ENCODE results near the gene ARSD.
"Not testable (repeated sequence)": the region's sequence is repeated elsewhere in the genome, so short reads cannot be mapped to it uniquely, and the experiment has no call there.

Gene ARSD

DNA sequence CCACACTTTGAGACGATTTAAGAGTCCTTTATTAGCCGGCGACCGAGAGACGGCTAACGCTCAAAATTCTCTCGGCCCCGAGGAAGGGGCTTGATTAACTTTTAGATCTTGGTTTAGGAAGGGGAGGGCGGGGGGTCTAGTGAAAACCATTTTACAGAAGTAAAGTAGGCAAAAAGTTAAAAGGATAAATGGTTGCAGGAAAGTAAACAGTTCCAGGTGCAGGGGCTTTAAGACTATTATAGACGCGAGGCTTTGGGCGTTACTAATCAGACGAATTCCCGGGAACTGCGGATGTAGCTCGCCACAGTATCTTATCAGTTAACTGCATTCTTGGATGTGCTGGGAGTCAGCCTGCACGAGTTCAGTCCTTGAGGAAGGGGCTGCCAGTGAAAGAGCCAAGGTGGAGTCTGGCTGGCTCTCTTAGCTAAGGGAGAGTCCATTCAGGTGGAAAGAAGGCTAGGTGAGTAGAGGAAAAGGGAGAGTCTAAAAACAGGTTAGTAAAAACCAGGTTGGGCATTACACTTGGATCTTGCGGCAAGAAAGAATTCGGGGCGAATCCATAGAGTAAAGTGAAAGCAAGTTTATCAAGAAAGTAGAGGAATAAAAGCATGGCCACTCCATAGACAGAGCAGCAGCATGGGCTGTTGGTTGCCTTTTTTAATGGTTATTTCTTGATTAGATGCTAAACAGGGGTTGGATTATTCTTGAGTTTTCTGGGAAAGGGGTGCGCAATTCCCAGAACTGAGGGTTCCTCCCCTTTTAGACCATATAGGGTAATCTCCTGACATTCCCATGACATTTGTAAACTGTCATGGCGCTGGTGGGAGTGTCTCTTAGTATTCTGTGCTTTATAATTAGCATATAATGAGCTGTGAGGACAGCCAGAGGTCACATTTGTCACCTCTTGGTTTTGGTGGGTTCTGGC lies 38.3 kb downstream of the ARSD start:
- DNase-seq (ENCODE audit: low read depth) = not testable (repeated sequence)

DNA sequence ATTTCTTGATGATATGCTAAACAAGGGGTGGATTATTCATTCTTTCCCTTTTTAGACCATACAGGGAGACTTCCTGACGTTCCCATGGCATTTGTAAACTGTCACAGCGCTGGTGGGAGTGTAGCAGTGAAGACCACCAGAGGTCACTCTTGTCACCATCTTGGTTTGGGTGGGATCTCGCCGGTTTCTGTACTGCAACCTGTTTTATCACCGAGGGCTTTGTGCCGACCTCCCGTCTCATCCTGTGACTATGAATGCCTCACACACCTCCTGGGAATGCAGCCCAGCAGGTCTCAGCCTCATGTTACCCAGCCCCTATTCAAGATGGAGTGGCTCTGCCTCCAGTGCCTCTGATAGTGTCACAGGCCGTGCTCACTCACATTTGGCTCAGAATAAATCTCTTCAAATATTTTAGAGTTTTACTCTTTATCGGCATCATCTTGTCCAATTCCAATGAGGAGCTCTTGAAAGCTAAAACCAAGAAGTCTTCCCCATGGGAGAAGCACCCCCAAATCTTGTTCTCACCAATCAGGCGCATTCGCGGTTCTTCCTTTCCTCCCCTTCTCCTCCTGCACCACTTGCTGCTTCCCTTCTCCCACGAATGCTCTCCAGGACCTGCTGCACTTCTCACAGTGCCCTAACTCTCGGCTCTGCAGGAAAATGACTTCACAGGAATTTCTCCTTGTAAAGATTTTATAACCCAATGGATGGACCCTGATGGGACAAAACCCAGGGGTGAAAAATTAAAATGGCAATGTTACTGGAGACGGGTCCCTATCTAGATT lies 39.2 kb downstream of the ARSD start:
- not testable (repeated sequence) for DNase-seq (ENCODE audit: low read depth)

DNA sequence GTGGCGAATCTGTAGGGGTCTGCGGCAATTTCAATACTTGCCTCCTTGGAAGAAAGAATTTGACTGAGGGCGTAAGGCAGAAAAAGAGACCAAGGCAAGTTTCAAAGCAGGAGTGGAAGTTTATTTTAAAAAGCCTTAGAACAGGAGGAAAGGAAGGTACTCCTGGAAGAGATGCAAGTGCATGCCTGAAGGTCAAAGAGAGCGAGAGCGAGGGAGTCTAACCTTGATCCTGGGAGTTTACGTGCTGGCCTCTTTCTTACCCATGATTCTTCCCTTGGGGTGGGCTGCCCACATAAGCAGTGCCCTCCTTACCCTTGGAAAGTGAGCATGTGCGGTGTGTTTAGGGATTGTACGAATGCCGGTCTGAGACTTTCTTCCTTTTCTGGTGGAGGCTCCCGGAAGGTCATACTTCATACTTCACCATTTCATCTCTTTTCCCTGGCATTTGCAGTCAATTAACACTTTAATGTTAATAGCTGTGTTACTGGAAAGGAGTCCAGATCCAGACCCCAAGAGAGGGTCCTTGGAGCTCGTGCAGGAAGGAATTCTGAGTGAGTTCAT lies 40.0 kb downstream of the ARSD start:
- no peak for DNase-seq (ENCODE audit: low read depth)

DNA sequence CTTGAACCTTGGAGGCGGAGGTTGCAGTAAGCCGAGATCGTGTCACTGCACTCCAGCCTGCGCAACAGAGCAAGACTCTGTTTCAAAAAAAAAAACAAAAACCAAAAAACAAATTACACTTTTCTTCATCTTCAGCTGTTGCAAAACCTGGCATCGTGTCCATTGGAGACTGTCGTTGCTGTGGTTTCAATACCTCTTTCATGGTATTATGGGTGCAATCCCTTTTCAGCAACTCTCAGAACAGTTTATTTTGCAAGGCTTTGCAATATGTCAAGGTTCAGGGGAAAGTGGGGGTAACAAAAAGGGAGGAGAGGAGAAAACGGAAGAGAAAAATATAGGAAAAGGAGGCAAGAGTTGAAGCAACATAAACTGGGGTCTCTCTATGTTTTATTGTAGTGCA lies 40.8 kb downstream of the ARSD start:
- DNase-seq (ENCODE audit: low read depth) = no peak

DNA sequence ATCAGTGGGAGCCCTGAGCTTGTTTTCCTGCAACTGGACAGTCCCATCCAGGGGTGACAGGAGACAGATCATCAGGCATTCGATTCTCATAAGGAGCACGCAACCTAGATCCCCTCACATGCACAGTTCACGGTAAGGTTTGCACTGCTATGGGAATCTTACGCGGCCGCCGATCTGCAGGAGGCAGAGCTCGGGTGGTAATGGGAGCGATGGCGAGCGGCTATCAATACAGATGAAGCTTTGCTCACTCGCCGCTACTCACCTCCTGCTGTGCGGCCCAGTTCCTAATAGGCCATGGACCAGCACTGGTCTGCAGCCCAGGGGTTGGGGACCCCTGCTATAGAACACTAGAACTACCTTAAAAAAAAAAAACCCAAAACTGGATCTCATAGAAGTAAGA lies 45.4 kb downstream of the ARSD start:
- DNase-seq (ENCODE audit: low read depth) = no peak

DNA sequence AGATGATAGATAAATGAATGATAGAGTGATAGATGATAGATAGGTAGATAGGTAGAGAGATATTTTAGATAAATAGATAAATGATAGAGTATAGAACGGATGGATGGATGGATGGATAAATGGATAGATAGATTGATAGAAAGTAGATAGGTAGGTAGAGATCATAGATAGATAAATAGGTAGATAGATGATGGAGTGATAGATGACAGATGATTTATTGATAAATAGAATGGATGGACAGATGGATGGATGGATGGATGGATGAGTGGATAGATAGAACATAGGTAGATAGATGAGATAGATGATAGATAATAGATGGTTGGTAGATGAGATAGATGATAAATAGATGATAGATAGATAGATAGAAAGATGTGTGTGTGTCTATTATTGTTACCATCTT lies 49.5 kb downstream of the ARSD start:
- no peak for DNase-seq (ENCODE audit: low read depth)

DNA sequence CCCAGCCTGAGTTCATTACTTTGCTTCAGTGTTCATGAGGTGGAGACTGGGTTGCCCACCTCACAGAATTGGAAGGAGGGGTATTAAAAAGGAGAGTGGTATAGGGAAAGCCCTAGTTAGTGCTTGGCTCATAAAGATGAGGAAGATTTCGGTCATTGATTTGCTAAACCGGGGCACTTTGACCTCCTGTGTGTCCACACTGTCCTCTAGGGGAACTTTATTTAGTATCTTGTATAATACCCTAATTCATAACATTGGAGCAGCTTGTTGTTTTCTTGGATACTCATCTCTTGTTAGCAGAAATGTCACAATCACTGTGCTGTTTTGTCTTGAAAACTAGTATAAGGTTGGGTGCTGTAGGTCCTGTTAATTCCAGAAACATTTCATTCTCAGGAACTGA lies 50.6 kb downstream of the ARSD start:
- DNase-seq (ENCODE audit: low read depth) = no peak

DNA sequence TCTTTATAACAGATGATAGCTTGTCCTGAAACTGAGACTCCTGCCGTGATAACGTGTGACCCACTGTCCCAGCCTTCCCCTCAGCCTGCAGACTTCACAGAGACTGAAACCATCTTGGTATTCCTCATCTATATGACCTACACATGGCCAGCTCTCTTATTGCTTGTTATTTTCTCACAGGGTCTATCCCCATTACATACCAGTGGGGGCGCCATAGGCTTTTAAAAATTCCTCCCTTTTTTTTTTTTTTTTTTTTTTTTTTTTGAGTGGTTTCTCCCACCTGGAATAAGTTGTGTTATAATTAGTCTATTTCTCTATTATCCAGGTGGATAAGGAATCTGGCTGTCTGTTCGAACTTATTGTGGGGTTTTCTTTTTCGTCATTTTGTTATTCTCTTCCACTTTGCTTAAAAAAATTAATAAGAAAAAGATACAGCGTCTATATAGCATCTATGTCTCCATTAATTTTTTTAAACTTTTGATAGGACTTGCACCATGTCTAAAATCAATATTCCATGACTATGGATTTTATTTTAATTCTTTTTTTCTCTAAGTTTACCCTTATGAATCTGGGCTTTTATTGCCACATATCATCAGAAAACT lies 53.2 kb downstream of the ARSD start:
- no peak for DNase-seq (ENCODE audit: low read depth)

DNA sequence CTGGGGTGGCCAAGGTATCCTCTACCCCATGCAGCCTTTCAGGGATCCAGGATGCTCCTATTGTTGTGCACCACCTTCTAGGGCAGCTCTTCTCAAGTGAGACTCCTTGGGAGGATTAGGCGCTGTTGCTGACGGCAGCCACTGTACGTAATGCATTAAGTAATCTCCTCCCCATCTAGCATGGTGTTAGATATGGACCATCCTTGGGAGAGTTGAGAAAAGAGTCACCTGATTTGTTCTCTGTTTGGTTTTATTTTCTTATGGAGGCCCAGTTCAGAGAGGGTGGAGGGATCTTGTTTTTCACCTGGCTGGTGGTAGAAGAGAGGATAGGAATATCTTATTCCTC lies 54.0 kb downstream of the ARSD start:
- DNase-seq (ENCODE audit: low read depth) = no peak

DNA sequence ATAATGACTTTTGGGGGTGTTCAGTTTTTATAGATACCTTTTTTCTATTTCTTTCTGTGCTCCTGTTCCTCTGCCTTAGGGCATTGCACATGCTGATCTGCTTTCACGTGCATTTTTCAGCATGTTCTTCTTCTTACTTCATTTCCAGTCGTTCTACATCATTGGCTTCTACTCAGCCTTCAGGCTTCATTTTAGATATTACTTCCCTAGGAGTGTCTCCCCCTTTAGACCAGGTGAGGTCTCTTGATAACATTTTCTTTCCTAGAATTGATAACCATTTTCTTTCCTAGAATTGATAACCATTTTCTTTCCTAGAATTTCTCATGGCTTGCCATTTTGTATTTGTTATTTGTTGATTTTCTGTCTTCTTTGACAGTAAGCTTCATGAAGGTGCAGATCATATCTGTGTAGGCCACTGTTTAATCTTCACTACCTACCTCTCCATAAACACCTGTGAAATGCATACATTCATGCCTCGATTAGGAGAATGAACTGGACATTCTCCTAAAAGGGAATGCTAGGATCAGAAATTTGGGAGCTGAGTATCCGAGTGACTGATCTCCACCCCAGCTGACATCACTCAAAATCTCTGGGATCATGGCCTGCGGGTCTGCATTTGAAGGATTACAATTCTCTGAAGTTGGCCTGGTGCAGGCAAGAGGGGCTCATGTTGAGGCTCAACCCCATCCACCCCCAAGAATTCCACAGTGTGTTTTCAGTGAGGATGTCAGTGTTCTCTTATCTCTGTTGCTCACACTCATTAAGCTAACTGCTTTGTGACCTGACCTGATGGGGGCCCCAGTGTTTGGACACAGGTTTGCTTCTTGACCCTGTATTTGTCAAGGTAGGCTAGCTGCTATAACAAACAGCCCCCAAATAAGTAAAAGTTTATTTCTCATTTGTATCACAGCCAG lies 54.7 kb downstream of the ARSD start:
- no peak for DNase-seq (ENCODE audit: low read depth)

DNA sequence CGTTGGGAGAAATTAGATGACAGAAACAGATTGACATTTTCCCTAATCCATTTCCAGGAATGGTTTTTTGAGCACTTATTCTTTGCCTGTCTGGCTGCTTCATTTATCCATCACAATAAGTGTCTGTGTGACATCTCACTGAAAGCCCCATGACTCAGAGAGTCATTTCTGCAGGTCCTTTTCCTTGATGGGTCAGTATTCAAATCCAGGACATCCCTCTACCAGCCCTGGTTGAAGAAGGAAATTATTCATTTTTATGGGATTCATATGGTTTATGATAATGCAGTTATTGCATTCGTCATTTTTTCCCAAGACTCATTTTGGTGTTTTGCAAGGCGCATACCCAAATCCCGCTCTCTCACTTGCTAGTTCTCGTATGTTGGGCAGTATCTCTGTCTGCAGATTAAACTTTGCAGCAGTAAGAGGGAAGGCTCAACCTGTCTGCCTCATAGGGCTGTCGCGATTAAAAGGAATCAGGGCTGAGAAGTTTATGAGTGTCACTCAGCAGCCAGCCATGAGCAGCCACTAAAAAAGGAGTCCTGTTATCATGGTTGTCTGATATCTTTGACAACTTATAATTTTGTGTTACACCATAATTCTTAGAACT lies 56.4 kb downstream of the ARSD start:
- DNase-seq (ENCODE audit: low read depth) = no peak

DNA sequence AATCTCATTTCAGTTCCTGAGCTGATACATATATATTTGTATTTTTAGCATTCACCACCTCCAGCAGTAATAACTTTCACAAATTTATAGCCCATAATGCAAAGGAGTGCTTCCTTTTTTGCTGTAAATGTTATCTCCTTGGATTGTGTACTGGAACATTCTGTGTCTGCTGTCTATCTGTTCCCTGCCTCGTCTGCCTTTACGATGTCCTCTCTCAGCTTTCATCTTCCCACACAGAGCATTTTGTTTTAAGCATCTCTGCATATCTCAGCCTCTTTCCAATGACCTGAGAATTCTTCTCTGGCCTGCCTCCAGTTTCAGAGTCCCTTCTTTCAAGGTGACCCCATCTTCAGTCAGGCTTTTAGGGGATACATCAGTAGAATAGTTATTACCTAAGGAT lies 57.3 kb downstream of the ARSD start:
- no peak for DNase-seq (ENCODE audit: low read depth)

DNA sequence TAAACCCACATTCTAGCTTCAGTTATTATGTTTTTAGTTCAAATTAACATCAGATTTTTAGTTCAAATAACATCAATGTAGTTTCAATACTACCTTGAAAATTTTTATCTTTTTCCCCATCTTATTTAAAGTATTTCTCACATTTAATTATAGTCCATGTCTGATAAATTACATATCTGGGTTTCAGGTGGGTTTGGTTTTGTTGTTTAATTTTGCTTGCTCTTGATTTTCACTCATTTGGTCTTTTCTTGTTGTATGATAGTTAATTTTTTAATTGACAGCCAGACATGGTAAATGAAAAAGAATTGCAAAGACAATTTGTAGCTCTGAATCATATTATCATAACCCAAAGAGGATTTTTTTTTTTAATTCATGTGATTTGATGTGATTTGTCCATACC lies 58.5 kb downstream of the ARSD start:
- DNase-seq (ENCODE audit: low read depth) = no peak

DNA sequence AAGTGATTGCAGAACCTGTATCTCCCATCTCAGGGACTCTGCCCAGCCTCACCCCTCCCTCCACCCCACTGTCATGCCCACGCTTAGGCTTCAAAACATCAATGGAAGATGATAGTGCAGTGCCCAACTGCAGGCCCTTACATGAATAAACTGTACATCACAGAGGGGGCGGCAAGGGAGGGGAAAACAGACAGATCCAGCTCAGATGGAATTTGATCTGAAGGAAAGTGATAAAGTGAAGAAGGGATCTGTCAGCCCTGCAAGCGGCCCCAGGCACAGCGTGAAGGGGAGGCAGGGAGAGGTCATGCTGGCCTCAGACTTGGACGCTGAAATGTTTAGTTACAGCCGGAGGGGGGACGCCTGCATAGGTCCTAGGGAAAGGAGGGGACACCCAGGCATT lies 61.9 kb downstream of the ARSD start:
- DNase-seq (ENCODE audit: low read depth) = no peak

DNA sequence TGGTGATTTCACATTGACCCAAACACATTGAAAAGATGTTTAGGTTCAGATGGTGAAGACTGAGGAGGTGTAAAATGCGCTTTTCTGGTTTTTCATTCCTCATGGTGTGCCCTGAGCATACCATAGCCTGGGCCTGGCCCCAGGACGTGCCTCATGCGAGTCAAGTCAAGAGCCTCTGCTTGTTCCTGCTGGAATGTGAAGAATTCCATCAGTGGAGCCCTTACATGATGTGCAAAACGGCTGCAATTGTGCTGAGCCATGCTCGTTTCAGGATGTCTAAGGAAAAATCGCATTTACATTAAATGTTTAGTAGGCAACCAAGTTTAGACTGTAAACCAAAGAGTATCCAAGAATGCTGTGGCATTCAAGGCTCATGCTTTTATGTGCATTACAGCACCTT lies 65.5 kb downstream of the ARSD start:
- no peak for DNase-seq (ENCODE audit: low read depth)

DNA sequence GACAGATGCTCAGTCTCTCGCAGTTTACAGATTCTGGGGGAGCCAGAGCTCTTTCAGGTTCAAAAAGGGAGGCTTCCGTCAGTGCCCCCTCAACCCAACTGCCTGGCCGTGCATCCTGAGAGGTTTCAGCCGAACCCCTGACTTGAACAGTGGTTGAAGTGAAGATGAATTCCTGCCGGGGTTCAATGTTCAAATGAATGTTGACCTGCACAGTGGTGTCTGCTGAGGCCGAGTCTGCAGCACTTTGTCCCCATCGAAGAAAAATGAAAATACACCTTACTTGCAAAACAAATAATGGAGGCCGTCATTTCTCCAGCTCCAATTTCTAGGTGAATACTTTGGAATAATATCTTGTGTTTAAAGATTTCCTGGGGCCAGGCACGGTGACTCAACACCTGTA lies 66.7 kb downstream of the ARSD start:
- no peak for DNase-seq (ENCODE audit: low read depth)

DNA sequence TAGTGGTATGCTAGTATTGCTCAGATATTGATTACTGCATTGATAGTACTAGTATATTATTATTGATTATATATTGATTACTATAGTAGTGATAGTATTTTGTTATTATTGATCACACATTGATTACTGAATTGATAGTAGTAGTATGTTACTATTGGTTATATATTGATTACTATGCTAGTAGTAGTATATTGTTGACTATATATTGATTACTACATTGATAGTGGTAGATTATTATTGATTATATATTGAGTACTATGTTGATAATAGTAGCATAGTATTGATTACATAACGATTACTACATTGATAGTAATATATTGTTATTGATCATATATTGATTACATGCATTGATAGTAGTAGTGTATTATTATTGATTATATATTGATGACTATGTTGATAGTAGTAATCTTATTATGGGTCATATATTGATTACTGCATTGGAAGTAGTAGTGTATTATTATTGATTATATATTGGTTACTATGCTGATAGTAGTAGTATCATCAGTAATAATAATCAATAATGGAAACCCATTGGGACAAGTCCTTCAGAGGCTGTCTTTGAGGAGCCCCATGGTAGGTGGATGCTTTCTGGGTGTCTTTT lies 69.8 kb downstream of the ARSD start:
- DNase-seq (ENCODE audit: low read depth) = no peak

DNA sequence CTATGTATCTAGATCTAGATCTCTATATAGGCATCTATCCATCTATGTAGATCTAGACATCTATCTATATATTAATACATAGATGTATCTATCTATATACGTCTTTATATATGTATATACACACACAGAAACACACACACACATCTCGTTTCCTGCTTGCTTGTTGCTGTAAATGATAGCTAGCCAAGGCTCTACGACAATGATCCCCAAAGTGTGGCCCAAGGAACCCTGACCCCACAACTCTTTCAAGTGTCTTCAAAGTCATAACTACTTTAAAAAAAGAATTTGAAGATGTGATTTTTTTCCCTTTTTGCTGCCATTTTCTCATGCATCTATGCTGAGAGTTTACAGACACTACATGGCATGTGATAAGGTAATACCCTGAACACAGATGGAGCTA lies 71.6 kb downstream of the ARSD start:
- no peak for DNase-seq (ENCODE audit: low read depth)

DNA sequence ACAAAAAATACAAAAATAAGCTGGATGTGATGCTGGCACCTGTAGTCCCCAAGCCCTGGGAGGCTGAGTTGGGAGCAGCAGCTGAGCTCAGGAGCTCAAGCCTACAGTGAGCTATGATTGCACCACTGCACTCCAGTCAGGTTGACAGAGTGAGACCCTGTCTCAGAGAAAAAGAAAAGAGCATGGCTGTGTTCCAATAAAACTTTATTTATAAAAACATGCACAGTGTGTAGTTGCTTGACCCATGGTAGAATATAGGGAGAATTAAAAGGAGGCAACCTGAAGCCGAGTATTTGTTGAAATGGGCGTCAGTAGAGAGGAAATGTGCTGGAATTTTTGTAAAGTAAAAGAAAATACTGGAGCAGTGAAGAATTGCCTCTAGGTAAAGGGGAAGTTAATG lies 73.4 kb downstream of the ARSD start:
- no peak for DNase-seq (ENCODE audit: low read depth)

DNA sequence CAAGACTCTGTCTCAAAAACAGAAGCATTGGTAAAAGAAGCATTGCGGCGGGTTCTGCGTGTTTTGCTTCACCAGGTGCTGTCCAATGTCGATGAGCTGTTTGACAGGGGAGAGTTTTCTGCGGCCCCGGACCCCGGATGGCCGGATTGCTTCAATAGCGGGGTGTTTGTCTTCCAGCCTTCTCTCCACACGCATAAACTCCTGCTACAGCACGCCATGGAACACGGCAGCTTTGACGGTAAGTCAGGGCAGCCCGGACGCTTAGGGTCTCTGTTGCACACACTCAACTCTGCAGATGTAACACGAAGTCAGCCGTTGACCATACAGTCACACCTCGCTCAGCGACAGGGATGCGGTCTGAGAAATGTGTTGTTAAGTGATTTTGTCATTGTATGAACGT lies 74.2 kb downstream of the ARSD start:
- no peak for DNase-seq (ENCODE audit: low read depth)
